Uterus (tissue), 4 donors: ENCODE data around the gene C6orf132. TPM values are rescaled to one million over a fixed set of nuclear protein-coding genes. Genes with fewer than 3 reads are reported as not detected.
A peak's percentile ranks its signal among the peaks of the same experiment; 100 is the strongest.

ENCODE experiments used
- DNase-seq, 2 donors: peaks; one replicate each; pipeline ENCODE4 v3.0.0-alpha.2; 2019 to 2020
- H3K27ac ChIP-seq, 2 donors: fragments of 200-600 bp; sonication (generic); 1 replicate in 1 of 2; 2 replicates in 1 of 2; pipeline ENCODE4 v1.5.1; 2016 to 2018
- H3K27me3 ChIP-seq, 2 donors: fragments of 200-600 bp; sonication (generic); one replicate each; pipeline ENCODE4 v1.5.1; 2018 to 2019; ENCODE audit warnings: control low read depth in 1 of 2
- H3K36me3 ChIP-seq, 2 donors: fragments of 200-600 bp; sonication (generic); one replicate each; pipeline ENCODE4 v1.5.1; 2019; ENCODE audit warnings: control low read depth in 1 of 2
- H3K4me1 ChIP-seq, 2 donors: fragments of 200-600 bp; sonication (generic); one replicate each; pipeline ENCODE4 v1.5.1; 2018 to 2019; ENCODE audit warnings: control low read depth in 1 of 2
- H3K4me3 ChIP-seq, 2 donors: fragments of 200-600 bp; sonication (generic); 1 replicate in 1 of 2; 2 replicates in 1 of 2; pipeline ENCODE4 v1.5.1; 2018 to 2019; ENCODE audit warnings: mild to moderate bottlenecking in 1 of 2
- H3K9me3 ChIP-seq, 2 donors: fragments of 200-600 bp; sonication (generic); one replicate each; pipeline ENCODE4 v1.5.1; 2019; ENCODE audit warnings: control low read depth in 1 of 2
- POLR2A ChIP-seq, 2 donors: fragments of 450-650 bp; IDR thresholded peaks; one replicate each; pipeline ENCODE4 v1.6.1; 2016; ENCODE audit warnings: antibody characterized with exemption in 2 of 2, mild to moderate bottlenecking in 1 of 2, moderate library complexity in 1 of 2
- intact Hi-C: fragments of 100-400 bp; cut with DNase I; formaldehyde crosslinking; loops from one replicate; pipeline ENCODE4 v1.15.1; 2023; ENCODE audit warnings: low total_unique reads
- total RNA-seq, 4 donors: library from RNA; depleted of rRNA in 3 of 4; stranded (reverse); fragments of >200 nt in 3 of 4; gene quantifications; one replicate each; pipeline versions ENCODE4 v1.1.0 to v1.2.4, GENCODE V29; 2014 to 2023
- TF ChIP-seq, protein P1 (sequence below), 4 experiments: fragments of 200-600 bp in 2 of 4; fragments of 450-650 bp in 2 of 4; sonication (generic) in 2 of 4; IDR thresholded peaks; one replicate each; pipeline ENCODE4 v1.5.1; 2016 to 2019; ENCODE audit warnings: antibody characterized with exemption in 4 of 4, mild to moderate bottlenecking in 2 of 4, moderate library complexity in 1 of 4
- donor health status: DM: yes; HTN: yes; CAD: no.

Gene C6orf132
- 1 to 10 TPM in 2 of 4 donors, under 1 TPM in 1, not detected in 1; 0.91 to 2.4 (median 1.0) TPM for total RNA-seq

DNA sequence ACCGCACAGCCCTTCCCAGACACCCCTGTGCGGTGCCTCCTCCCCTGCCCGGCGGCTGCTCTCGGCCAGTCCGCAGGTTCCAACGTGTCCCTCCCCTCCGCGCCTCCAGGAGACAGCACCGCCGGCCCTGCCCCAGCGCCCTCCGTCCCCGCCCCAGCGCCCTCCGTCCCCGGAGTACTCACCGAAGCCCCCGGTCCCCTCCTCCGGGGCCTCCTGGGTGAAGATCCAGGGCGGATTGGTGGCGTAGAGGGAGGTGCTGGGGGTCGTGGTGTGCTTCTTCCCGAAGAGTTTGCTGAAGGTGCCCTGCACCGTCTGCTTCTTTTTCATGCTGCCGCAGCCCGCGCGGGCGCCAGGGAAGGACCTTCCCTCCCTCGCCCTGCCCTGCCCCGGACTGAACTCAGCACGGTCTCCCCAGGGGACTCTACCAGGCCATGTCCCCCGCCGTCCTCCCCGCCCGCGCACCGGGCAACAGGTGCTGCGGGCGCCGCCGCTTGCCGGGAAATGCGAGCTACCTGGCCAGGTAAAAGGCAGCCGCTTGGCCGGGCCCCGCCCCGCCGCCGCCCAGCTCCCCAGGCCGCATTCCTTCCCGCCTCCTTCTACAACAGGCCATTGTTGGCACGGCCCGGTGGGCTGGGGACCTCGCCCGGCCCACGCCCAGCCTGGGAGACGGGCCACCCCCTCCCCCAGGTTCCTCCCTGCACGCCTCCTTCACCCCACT, at the start of gene C6orf132:
Gene C6orf132, minus strand, starts transcription at position 503 of the 718 bp plus-strand sequence. Its CDS starts 176 bp downstream, at position 327.
- DNase-seq: peak in 1 of 2 donors; percentile 34
- intact Hi-C loops: no loop called here
- Histone ChIP-seq H3K4me1 (peaks cover 0 to 8% of the 10 kb centered on the region in 2 donors), H3K4me3 (peak within 1 kb of the TSS; percentile 8 to 38), H3K36me3 (no peaks in the 10 kb centered on the region), H3K27me3 (peaks cover 0 to 3% of the 10 kb centered on the region in 2 donors), H3K9me3 (no peaks in the 10 kb centered on the region), H3K27ac (no peak within 1 kb of the TSS)
- peak in 1 of 2 donors; percentile 46 for TF ChIP-seq POLR2A (IDR thresholded peaks at IDR 0.05)
- TF ChIP-seq, protein P1, sequence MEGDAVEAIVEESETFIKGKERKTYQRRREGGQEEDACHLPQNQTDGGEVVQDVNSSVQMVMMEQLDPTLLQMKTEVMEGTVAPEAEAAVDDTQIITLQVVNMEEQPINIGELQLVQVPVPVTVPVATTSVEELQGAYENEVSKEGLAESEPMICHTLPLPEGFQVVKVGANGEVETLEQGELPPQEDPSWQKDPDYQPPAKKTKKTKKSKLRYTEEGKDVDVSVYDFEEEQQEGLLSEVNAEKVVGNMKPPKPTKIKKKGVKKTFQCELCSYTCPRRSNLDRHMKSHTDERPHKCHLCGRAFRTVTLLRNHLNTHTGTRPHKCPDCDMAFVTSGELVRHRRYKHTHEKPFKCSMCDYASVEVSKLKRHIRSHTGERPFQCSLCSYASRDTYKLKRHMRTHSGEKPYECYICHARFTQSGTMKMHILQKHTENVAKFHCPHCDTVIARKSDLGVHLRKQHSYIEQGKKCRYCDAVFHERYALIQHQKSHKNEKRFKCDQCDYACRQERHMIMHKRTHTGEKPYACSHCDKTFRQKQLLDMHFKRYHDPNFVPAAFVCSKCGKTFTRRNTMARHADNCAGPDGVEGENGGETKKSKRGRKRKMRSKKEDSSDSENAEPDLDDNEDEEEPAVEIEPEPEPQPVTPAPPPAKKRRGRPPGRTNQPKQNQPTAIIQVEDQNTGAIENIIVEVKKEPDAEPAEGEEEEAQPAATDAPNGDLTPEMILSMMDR (IDR thresholded peaks at IDR 0.05): no peak

GRCh38 chr6:42190554-42191183, 48.2 kb upstream of the C6orf132 start:
- Histone ChIP-seq H3K27ac (no peak overlapping the region), H3K27me3 (no peaks in the 10 kb centered on the region), H3K4me3 (no peak overlapping the region), H3K36me3 (no peaks in the 10 kb centered on the region), H3K9me3 (no peaks in the 10 kb centered on the region), H3K4me1 (no peaks in the 10 kb centered on the region)
- TF ChIP-seq POLR2A (IDR thresholded peaks at IDR 0.05): no peak
- TF ChIP-seq, protein P1 (IDR thresholded peaks at IDR 0.05): no peak
- intact Hi-C loops: no loop called here
- DNase-seq: no peak

DNA sequence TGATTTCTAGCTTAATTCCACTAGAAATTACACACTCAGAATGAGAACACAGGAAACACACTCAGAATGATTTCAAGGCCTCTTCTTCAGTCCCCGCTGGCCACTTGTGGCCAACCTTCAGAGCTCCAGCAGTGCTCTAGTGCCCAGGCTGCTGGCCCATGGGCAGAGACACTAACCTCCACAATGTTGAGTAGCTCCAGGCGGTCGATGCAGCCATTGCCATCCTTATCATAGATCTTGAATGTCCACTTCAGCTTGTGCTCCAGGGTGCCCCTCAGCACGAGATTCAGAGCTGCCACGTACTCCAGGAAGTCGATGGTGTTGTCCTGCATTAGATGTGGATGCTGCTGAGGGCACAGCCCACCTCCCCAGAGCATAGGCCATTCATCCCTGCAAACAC, 46.0 kb upstream of the C6orf132 start:
- no peak for TF ChIP-seq POLR2A (IDR thresholded peaks at IDR 0.05)
- TF ChIP-seq, protein P1 (IDR thresholded peaks at IDR 0.05): no peak
- H3K4me1 ChIP-seq: no peaks in the 10 kb centered on the region
- no peaks in the 10 kb centered on the region for H3K36me3 ChIP-seq
- no peak for DNase-seq
- intact Hi-C loops: no loop called here
- no peaks in the 10 kb centered on the region for H3K27me3 ChIP-seq
- H3K4me3 ChIP-seq: no peak overlapping the region
- no peak overlapping the region for H3K27ac ChIP-seq
- no peaks in the 10 kb centered on the region for H3K9me3 ChIP-seq

- DNase-seq: no peak
- no peak overlapping the region for H3K27ac ChIP-seq
- H3K4me1 ChIP-seq: no peaks in the 10 kb centered on the region
- TF ChIP-seq, protein P1 (IDR thresholded peaks at IDR 0.05): no peak
- no peak for TF ChIP-seq POLR2A (IDR thresholded peaks at IDR 0.05)
- no peak overlapping the region for H3K4me3 ChIP-seq
- H3K9me3 ChIP-seq: no peaks in the 10 kb centered on the region
- intact Hi-C loops: no loop called here
- H3K36me3 ChIP-seq: no peaks in the 10 kb centered on the region
- no peaks in the 10 kb centered on the region for H3K27me3 ChIP-seq
Measured at GRCh38 chr6:42185597-42185996, 43.2 kb upstream of the C6orf132 start.

DNA sequence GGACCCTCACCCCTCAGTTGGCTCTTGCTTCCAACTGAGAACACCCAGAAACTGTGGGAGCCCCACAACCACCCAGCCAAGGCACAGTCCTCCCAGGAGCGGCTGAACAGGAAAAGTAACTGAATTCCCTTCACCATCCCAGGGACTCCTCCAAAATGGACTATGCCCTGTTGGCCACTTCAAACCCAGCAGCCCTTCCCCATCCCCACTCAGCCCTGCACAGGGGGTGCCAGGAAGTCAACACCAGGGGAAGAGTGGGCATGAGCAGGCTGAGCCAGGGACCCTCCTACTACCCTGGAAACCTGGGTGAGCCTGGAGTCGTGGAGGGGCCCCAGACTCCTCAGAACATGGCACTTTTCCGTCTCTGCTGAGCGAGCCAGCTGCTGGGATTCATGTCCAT, 42.1 kb upstream of the C6orf132 start:
- Histone ChIP-seq H3K27ac (no peak overlapping the region), H3K36me3 (no peaks in the 10 kb centered on the region), H3K4me1 (no peaks in the 10 kb centered on the region), H3K27me3 (no peaks in the 10 kb centered on the region), H3K9me3 (no peaks in the 10 kb centered on the region), H3K4me3 (no peak overlapping the region)
- no peak for TF ChIP-seq POLR2A (IDR thresholded peaks at IDR 0.05)
- TF ChIP-seq, protein P1 (IDR thresholded peaks at IDR 0.05): no peak
- intact Hi-C loops: no loop called here
- DNase-seq: no peak
